Choroid plexus epithelial cell (primary cell): ENCODE results near the gene DNAJC27.

Experiments used
- DNase-seq: peaks from one replicate; pipeline ENCODE4 v3.0.0-alpha.2; 2010; ENCODE audit warnings: low read depth
- H3K4me3 ChIP-seq: 2 replicates; pipeline ENCODE4 v1.5.1; 2011; ENCODE audit warnings: low read depth, mild to moderate bottlenecking, control low read depth, low read length, moderate library complexity
- TF ChIP-seq, protein P1 (sequence below): conservative IDR thresholded peaks from 2 replicates; pipeline ENCODE4 v1.5.1; 2011; ENCODE audit warnings: low read depth, mild to moderate bottlenecking, control low read depth, inconsistent platforms, low read length, moderate library complexity

DNAJC27 gene

DNA sequence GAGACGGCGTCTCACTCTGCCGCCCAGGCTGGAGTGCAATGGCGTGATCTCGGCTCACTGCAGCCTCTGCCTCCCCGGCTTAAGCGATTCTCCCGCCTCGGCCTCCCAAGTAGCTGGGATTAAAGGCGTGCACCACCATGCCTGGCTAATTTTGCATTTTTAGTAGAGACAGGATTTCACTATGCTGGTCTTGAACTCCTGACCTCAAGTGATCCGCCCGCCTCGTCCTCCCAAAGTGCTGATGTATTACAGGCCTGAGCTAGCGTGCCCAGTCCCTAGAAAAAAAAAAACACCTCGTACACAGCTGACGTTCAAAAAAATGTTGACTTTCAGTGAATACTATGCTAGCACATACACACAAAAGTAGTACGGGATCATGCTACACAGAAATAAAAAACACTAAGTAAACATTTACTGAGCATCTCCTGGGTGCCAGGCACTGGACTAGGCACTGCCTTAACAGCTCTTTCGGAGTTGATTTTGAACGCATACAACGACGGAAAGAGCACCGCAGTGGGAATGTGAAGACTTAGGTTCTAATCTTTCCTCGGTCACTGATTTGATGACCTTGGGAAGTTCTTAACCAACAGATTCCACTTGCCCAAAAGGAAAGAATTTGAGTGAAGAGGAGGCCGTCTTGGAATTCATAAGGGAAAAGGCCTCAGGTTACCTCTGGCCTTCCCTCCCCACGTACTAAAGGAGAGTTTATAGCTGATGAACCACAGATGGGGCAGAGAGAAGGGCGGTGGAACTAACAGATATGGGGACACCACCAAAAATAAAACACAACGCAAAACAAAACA lies 1.1 kb downstream of the DNAJC27 start:
- TF ChIP-seq, protein P1, sequence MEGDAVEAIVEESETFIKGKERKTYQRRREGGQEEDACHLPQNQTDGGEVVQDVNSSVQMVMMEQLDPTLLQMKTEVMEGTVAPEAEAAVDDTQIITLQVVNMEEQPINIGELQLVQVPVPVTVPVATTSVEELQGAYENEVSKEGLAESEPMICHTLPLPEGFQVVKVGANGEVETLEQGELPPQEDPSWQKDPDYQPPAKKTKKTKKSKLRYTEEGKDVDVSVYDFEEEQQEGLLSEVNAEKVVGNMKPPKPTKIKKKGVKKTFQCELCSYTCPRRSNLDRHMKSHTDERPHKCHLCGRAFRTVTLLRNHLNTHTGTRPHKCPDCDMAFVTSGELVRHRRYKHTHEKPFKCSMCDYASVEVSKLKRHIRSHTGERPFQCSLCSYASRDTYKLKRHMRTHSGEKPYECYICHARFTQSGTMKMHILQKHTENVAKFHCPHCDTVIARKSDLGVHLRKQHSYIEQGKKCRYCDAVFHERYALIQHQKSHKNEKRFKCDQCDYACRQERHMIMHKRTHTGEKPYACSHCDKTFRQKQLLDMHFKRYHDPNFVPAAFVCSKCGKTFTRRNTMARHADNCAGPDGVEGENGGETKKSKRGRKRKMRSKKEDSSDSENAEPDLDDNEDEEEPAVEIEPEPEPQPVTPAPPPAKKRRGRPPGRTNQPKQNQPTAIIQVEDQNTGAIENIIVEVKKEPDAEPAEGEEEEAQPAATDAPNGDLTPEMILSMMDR: no peak
- DNase-seq: peak; percentile 48
- H3K4me3 ChIP-seq: peak overlapping the region; percentile 84

DNA sequence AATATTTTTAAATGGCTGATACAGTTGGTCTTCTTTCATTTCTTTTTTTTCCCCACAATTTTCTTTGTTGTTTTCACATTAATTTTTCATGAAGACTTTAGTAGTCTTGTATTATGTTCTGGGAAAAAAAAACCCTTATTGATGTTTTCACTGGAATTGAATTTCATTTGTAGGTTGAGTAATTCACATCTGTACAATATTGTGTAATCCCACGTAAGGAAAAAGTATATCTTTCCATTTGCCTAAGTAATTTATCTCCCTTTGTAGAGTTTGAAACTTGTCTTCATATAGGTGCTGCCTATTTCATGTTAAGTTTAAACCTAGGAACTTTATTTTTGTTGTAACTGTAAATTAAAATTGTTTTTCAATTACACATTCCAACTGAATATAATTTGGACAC lies 2.0 kb downstream of the DNAJC27 start:
- peak; percentile 59 for DNase-seq
- H3K4me3 ChIP-seq: no peak overlapping the region
- TF ChIP-seq, protein P1: no peak

GRCh38 chr2:24961903-24962302 lies 9.9 kb downstream of the DNAJC27 start:
- DNase-seq: no peak
- TF ChIP-seq, protein P1: no peak
- H3K4me3 ChIP-seq: no peak overlapping the region

DNA sequence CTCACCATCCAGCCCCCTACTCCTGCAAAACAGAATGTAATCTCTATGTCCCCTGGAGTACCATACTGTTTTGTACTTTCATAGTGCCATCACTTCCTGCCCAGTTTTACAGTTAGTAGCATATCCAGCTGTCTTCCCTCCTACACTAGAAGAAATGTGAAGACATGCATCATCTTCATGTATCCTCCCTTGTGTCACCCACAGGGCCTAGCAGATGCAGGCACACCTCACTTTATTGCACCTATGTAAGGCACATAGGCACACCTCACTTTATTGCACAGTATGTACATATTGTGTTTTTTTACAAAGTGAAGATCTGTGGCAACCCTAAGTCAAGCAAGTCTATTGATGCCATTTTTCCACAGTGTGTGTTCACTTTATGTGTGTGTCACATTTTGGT lies 12.0 kb downstream of the DNAJC27 start:
- DNase-seq: no peak
- H3K4me3 ChIP-seq: no peak overlapping the region
- TF ChIP-seq, protein P1: no peak

- no peak overlapping the region for H3K4me3 ChIP-seq
- no peak for DNase-seq
- TF ChIP-seq, protein P1: no peak
Observed at GRCh38 chr2:24958411-24958935, 13.3 kb downstream of the DNAJC27 start.

- no peak overlapping the region for H3K4me3 ChIP-seq
- TF ChIP-seq, protein P1: no peak
- DNase-seq: no peak
Observed at GRCh38 chr2:24957976-24958375, 13.8 kb downstream of the DNAJC27 start.

- TF ChIP-seq, protein P1: no peak
Observed at GRCh38 chr2:24957221-24957620, 14.5 kb downstream of the DNAJC27 start.

More at GRCh38 chr2:24957221-24957620, 14.5 kb downstream of the DNAJC27 start:
- no peak overlapping the region for H3K4me3 ChIP-seq
- no peak for DNase-seq
